ENCODE results near the gene NCOA7.

Gene NCOA7

GRCh38 chr6:125754566-125754965 is 36.2 kb upstream of the NCOA7 start:
- no peak for TF ChIP-seq CTCF (IDR thresholded peaks at IDR 0.05; ENCODE audit: low read length, missing control alignments)
- H3K4me3 ChIP-seq (replicated peaks; ENCODE audit: low read depth, low read length) = no peak overlapping the region
- no peak for DNase-seq (ENCODE audit: low read depth)

- H3K4me3 ChIP-seq (replicated peaks; ENCODE audit: low read depth, low read length) = no peak overlapping the region
Measured at GRCh38 chr6:125759184-125759902, 31.4 kb upstream of the NCOA7 start.

DNA sequence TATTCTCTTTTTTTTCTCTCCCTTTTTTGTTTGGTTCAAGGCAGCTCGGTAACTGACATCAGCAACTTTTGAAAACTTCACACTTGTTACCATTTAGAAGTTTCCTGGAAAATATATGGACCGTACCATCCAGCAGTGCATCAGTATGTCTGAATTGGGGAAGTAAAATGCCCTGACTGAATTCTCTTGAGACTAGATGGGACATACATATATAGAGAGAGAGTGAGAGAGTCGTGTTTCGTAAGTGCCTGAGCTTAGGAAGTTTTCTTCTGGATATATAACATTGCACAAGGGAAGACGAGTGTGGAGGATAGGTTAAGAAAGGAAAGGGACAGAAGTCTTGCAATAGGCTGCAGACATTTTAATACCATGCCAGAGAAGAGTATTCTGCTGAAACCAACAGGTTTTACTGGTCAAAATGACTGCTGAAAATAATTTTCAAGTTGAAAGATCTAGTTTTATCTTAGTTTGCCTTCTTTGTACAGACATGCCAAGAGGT is 30.8 kb upstream of the NCOA7 start:
- no peak overlapping the region for H3K4me3 ChIP-seq (replicated peaks; ENCODE audit: low read depth, low read length)
- no peak for TF ChIP-seq CTCF (IDR thresholded peaks at IDR 0.05; ENCODE audit: low read length, missing control alignments)
- DNase-seq (ENCODE audit: low read depth) = no peak

More at GRCh38 chr6:125759184-125759902, 31.4 kb upstream of the NCOA7 start:
- TF ChIP-seq CTCF (IDR thresholded peaks at IDR 0.05; ENCODE audit: low read length, missing control alignments) = peak; percentile 15
- no peak for DNase-seq (ENCODE audit: low read depth)

DNA sequence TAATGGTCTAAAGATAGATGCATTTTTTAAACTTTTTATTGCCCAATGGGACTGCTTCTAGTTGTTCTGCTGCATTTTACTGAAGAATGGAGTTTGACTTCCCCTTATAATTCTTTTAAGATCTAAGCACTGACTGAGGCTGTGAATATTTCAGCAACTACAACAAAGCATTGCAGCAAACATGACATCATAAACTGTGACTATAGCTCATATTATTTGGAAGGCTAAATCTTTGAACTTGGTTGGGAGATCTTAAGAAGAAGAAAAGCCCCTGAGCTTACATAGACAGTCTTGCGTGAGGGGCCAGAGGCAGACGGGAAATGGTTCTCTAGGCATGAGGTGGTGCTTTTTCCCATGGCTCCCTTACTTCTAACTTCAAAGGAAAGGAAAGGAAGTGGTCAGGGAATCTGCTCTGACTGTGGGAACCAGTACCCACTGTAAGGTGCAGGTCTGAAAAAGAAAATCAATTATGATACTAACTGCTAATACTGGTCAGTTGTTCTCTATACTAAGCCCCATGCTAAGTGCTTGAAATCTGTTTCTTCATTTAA is 26.6 kb upstream of the NCOA7 start:
- no peak overlapping the region for H3K4me3 ChIP-seq (replicated peaks; ENCODE audit: low read depth, low read length)
- no peak for TF ChIP-seq CTCF (IDR thresholded peaks at IDR 0.05; ENCODE audit: low read length, missing control alignments)
- no peak for DNase-seq (ENCODE audit: low read depth)

- no peak overlapping the region for H3K4me3 ChIP-seq (replicated peaks; ENCODE audit: low read depth, low read length)
- no peak for TF ChIP-seq CTCF (IDR thresholded peaks at IDR 0.05; ENCODE audit: low read length, missing control alignments)
Measured at GRCh38 chr6:125765944-125766343, 24.8 kb upstream of the NCOA7 start.

DNA sequence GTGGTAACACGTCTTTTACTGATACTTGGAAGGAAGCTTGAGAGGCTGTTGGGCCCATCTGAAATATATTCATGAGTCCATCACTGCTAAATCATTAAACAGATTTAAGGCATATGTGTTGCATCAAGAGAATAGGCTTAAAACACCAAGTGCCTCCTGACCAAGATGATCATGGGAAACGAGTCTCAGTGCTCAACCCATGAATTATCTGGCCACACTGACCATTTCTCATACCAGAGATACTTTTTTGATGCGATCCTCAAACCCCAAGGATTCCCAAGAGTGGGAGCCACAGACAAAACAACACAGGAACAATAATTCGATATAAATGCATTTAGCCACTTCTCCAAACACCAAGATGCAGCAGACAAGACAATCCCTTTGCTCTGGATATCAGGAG is 24.1 kb upstream of the NCOA7 start:
- DNase-seq (ENCODE audit: low read depth) = no peak
- no peak for TF ChIP-seq CTCF (IDR thresholded peaks at IDR 0.05; ENCODE audit: low read length, missing control alignments)
- H3K4me3 ChIP-seq (replicated peaks; ENCODE audit: low read depth, low read length) = no peak overlapping the region

More at GRCh38 chr6:125765944-125766343, 24.8 kb upstream of the NCOA7 start:
- no peak for DNase-seq (ENCODE audit: low read depth)
